ENCODE measurements around the gene TIGAR.

Gene TIGAR

GRCh38 chr12:4283512-4284255 lies 37.3 kb upstream of the TIGAR start:
- no peak for DNase-seq

DNA sequence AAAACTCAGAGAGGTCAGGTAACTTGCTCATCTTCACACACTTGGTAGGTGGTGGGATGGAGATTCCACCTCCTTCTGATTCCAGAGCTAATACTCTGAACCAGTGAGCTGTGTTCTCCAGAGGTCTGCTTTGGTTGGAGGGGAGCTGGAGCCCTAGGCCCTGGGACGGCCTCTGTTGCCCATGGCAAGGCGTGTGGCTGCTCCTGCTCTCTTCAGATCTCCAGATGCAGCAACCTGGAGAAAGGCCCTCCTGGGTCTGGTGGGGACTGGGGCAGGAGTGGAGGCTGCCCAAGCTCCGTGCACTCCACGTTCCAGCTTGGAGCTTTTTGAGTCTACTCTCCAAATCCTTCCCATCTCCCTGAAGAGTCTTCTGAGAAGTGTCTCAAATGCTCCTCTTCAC lies 36.7 kb upstream of the TIGAR start:
- DNase-seq = no peak

- DNase-seq = no peak
Measured at GRCh38 chr12:4285070-4285469, 35.9 kb upstream of the TIGAR start.

- no peak for DNase-seq
Measured at GRCh38 chr12:4286228-4286627, 34.8 kb upstream of the TIGAR start.

GRCh38 chr12:4286771-4287317 lies 34.2 kb upstream of the TIGAR start:
- no peak for DNase-seq

DNA sequence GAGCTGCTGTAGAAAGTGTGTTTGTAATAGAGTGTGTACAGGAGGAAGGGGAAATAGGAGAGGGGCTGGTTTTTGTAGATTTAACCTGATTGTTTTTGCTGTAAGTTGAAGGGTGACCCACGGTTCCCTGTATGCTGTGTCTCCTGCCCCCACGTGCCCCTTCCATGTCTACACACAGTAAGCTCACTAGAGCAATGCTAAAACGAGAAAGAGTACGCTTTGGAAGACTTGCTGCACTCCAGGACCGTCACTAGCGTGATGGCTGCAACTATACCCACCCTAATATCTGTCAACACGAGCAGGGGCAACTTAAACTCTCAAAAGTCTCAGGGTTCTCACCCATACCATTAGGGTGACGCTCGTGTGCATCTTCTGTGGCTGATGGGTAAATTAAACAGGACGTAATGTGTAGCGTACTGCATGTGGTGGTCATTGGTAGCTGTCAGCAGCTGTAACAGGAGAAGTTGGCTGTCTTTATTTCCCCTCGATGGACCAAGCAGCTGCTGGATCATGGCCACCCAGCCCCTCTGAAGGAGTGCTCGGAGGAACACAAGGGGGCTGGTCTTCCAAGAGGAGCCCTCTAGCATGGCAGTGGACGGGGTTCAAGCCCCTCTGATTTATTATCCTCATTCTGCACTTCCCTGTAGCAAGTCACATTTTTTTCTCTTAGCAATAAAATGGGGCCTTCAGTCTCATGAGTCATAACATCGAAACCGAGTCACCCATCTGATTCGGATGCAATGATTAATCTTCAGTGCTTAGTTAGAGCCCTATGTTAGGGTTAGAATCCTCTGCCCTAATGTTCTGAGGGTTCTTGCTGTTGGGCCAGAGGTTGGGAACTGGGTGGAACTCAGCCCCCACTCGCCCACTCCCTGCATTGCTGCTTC lies 33.4 kb upstream of the TIGAR start:
- DNase-seq = no peak

GRCh38 chr12:4288296-4289131 lies 32.5 kb upstream of the TIGAR start:
- DNase-seq = no peak

DNA sequence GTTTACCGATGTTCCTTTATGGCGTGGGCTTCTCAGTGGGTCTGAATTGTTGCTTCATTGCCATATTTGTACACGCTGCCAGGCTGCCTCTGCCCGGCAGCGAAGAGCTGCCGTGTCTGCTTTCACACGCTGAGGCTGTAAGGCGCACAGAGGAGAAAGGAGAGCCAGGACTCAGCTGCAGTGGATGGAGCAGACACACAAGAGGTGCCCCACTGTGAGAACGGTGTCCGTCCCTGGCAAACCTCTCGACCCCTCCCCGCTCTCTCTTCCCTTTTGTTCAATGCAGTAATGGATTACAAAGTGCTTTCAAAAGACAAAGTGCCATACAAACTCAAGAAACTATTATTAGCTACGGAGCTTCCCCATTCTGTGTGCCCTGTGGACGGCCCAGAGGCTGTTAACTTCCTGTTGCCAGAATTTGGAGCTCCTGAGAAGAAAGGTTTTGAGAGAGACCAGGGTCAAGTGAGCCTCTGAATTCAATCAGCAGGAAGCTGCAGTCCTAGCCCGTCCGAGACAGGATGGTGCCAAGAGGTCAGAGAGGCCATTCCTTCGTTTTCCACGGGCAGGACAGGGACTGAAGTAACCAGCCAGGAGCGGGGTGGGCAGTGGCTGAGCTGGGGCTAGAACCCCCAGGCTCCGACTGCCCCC lies 31.7 kb upstream of the TIGAR start:
- DNase-seq = no peak

GRCh38 chr12:4289998-4290790 lies 30.8 kb upstream of the TIGAR start:
- no peak for DNase-seq

DNA sequence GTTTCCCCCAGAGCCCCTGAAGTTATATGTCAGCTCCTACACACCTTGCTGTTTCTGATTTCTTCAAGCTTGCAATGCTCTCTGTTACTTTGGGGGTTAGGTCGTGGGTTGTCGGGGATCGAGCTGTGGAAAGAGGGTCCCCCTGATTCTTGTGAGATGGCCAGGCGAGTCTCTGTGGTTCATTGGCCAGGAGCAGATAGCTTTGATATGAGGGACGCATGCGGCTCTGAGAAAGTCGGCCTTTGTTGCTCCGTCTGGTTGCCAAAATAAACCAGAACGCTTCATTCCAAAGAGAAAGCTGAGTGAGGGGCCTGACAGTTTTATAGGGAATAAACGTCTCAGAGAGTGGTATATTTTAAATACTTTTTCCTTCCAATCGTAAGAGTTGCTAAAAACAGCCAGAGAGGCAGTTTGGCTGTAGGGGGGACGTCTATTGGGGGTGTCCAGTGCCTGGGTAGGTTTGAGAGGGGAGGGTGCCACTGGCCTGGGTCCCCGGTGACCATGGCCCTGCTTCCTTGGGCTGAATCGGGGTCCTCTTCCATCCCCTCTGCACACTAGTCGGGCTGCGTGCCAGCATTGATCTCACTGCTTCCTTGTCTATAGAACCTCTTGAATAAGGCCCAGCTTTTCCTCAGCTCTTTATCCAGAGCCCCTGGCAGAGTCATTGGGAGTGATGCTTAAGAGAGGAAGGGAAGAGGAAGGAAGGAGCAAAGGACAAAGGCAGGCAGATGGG lies 28.5 kb upstream of the TIGAR start:
- no peak for DNase-seq

DNA sequence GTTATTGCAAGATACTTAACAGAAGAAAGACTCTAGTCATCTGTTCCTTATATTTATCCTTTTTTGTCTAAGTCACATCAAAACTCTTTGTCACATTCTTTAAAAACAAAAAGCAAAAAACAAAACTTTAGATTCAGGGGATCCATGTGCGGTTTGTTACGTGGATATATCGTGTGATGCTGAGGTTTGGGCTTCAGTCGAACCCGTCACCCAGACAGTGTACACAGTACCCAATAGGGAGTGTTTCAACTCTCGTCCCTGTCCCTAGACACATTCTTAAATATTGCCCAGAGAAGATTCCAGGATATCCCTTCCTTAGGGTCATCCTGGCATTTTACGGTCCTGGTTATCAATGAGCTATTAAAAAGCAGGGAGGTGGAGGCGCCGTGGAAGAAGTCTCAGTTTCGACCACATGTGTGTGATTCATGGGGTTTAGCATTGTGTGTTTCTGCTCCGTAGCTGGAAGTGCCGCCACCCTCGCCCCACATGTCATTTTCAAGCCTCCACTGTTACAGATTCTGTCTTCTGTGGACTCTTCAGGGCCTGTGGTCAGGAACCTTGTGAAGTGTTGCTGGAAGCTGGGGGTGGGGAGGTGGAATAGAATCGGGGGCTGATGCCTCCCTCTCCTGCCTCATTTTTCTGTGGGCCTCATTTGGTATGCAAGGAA lies 27.6 kb upstream of the TIGAR start:
- DNase-seq = no peak

DNA sequence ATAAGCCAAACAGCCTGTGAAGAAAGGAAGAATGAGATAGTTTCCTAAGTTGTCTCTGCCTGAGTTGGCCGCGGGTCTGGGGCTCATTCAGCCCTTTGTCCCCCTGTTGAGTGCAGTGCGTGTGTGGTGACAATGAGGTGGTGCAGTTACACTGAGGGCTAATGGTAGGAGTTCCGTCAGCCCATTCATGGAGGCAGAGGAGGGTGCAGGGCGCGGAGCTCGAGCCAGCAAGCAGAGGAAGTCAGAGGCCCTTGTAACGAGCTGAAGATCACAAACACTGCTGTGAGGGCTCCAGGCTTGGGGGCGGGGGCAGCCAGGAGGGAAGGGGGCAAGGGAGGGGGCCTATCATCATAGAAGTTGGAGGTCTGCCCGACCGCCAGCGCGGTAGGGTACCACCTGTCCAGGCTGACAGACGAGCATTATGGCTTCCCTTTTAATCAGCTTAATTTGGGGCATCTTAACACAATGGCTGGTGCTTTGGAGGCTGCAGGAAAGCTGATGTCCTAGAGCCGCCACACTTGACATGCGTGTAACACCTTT lies 27.0 kb upstream of the TIGAR start:
- DNase-seq = no peak

DNA sequence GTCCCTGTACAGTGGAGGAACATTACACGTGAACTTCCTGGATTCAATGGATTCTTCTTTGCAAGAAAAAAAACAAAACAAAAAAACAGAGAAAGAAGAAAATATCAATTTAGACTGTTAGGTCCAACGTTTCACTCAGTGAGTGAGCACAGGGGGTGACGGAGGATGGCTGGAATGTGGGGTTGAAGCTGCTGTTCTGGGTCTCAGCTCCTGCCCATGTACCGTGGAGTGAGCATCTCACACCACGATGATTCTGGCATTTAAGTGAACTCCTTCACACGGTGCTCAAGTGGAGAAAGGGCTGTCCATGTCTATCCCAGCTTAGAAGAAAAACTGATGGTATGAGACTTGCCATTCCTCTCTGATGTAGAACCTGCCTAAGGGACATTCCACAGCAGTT lies 24.3 kb upstream of the TIGAR start:
- no peak for DNase-seq

DNA sequence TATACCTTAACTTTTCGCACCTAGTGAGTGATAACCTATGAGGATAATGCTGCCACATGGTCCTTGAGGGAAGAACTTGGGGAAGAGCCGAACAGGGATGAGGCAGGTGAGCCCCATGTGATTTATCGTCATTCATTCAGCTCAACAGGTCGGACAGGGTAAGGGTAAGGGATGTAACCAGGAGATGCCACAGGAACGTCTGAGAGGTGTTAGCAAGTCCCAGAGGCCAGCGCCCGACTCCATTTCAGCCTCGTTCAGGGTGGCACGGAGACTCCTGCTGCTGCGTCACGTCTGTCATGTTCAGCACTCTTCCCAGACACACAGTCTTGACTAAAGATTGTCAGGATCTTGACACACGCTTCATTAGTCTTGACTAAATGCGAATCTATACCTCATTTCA lies 23.4 kb upstream of the TIGAR start:
- DNase-seq = no peak

GRCh38 chr12:4300883-4301282 lies 20.1 kb upstream of the TIGAR start:
- DNase-seq = no peak

GRCh38 chr12:4301932-4302501 lies 19.0 kb upstream of the TIGAR start:
- no peak for DNase-seq

DNA sequence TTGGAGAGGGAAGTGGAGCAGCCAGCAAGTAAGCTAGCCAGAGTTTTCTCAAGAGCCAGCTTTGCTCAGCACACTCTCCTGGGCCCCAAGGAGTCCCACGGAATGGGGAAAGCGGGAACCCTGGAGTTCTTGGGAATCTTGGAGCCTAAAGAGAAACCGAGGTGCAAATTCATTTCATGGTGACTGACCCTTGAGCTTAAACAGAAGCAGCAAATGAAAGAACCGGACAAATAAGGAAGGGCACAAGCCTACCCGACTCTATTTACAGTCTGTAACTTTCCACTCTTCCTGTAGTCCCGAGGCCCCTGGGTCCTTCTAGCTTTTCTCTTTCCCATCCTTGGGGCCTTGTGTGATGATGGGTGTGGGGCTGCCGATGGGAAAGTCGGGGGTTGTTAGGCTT lies 18.1 kb upstream of the TIGAR start:
- DNase-seq = no peak

GRCh38 chr12:4303750-4304149 lies 17.3 kb upstream of the TIGAR start:
- DNase-seq = no peak

- peak; percentile 44 to 54 for DNase-seq
Measured at GRCh38 chr12:4307593-4308333, 13.2 kb upstream of the TIGAR start.

Measured in SW 1271 (cell line).